NCI-H2029 treated with DMSO at 0.1 percent for 48 hours (cell line): Measurements from ENCODE around the gene SLC25A13.
"Not testable (repeated sequence)": the region's sequence is repeated elsewhere in the genome, so short reads cannot be mapped to it uniquely, and the experiment has no call there.

ENCODE experiments used
- DNase-seq: peaks from one replicate; lab custom pipeline; 2025; lab: John Stamatoyannopoulos, UW

The SLC25A13 gene, protein sequence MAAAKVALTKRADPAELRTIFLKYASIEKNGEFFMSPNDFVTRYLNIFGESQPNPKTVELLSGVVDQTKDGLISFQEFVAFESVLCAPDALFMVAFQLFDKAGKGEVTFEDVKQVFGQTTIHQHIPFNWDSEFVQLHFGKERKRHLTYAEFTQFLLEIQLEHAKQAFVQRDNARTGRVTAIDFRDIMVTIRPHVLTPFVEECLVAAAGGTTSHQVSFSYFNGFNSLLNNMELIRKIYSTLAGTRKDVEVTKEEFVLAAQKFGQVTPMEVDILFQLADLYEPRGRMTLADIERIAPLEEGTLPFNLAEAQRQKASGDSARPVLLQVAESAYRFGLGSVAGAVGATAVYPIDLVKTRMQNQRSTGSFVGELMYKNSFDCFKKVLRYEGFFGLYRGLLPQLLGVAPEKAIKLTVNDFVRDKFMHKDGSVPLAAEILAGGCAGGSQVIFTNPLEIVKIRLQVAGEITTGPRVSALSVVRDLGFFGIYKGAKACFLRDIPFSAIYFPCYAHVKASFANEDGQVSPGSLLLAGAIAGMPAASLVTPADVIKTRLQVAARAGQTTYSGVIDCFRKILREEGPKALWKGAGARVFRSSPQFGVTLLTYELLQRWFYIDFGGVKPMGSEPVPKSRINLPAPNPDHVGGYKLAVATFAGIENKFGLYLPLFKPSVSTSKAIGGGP

DNA sequence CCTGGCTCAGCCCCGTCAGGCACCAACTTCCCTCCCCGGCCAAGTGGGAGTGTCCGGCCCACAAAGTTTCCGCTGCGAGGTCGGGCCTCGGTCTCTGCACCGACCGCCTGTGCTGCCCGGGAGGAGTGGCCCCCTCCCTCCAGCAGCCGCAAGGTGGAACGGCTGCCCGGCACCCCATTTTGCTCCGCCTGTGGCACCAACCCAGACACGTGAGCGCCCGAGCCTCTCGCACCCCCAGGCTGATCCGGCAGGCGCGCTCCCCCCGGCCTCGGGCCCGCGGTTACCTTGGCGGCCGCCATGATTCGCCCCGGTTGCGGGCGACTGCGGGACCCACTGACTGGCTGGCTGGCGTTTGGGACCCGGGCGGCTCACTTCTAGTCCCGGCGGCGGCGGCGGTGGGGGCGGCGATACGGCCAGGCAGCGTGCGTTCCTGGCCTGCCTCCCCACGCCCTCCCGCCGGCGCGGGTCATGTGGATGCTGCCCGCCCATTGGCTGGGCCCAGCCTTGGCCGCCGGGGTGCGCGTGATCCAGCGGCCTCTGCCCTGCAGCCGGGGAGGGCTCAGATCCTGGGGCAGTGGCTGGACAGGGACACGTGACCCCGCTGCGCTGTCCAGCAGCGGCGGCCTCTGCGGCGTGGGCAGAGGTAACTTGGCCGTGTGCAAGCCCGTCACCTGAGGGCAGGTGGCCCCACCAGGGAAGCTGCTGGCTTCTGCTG, at the start of gene SLC25A13:
Gene SLC25A13, minus strand, starts transcription at position 441 of the 715 bp plus-strand sequence. Its CDS starts 142 bp downstream, at position 299.
- DNase-seq: peak; percentile 23

DNA sequence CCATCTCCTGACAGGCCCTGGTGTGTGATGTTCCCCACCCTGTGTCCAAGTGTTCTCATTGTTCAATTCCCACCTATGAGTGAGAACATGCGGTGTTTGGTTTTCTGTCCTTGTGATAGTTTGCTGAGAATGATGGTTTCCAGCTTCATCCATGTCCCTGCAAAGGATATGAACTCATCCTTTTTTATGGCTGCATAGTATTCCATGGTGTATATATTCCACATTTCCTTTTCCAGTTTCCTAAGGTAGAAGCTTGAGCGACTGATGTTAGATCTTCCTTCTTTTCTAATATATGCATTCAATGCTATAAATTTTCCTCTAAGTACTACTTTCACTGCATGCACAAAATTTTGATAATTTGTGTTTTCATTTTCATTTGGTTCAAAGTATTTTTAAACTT, 44.0 kb upstream of the SLC25A13 start:
- DNase-seq: not testable (repeated sequence)

DNA sequence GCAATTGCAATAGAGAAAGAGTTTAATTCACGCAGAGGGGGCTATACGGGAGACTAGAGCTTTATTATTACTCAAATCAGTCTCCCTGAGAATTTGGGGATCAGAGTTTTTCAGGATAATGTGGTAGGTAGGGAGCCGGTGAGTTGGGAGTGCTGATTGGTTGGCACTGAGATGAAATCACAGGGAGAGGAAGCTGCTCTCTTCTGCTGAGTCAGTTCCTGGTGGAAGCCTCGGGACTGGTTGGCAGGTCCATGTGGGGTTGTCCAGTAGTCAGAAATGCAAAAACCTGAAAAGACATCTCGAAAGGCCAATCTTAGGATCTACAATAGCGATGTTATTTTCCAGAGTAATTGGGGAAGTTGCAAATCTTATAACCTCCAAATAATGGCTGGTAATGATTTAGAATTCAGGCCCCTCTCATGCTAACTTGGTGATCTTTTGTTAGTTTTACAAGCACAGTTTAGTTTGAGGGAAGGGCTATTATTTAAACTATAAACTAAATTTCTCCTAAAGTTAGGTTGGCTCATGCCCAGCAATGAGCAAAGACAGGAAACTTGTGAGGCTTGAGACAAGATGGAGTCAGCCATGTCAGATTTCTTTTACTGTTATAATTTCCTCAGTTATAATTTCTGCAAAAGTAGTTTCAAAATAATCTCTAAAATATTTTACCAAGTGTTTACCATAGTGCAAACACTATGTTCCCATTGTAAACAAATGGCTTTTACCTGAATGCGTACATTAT, 39.4 kb upstream of the SLC25A13 start:
- no peak for DNase-seq

DNA sequence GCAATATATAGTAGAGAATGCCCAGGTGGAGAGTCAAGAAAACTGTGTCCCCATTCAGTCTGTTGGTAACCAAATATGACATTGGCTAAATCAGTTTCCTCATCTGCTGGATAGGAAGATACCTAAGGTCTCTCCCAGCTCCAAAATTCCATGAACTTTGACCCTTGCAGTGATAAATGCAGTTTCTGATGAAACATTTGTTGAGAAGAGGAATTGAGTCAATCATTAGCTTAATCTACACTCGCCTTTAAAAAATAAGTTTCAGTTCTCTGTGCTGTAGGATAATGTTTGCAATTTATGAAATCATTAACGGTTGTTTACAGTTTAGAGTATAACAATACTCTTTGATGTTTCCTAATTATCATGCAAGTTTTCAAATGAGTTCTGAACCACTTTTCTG, 38.0 kb upstream of the SLC25A13 start:
- no peak for DNase-seq

DNA sequence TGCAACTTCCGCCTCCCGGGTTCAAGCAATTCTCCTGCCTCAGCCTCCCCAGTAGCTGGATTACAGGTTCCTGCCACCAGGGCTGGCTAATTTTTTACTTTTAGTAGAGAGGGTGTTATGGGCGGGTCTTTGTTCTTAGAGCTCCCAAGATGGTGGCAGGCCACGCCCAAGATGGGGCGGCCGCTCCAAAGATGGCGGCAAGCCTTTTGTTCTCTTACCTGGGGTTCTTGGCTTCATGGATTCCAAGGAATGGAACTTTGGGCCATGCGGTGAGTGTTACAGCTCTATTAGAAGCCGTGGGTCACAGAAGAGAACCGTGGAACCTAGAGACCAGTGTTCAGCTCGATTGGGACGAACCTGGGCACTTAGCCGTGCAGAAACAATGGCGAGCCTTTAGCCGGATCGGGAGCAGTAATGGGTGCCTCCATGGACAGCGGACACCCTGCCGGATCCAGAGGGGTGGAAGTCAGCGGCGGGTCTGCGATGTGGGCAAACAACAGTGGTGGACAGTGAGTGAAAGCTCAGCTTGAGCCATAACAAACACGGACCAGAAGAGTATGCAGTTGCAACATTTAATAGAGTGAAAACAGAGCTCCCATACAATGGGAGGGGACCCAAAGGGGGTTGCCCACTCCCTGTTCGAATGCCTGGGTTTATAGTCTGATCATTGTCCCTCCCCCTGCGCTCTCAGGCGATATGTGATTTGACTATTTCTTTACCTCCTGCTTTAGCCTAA, 36.5 kb upstream of the SLC25A13 start:
- not testable (repeated sequence) for DNase-seq

DNA sequence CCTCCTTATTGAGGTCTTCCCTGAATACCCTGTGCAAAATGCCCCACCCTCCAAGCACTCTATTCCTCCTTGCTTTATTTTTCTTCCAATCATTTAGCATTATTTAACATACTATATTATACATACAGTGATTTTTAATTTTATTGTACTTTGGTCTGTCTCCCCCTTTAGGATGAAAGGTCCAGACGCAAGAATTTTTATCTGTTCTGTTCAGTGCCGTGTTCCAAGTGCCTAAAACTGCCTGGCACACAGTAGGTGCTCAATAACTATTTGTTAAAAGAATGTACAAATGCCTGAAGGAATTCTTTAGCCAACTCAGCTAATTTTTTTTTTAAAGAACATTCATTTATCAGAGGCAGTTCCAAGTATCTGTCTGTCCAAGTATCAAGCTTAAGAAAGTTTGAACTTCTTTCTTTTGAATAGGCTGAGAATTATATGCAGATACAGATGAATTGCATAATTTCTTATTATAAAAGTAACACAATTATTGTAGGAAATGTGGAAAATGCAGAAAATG, 34.1 kb upstream of the SLC25A13 start:
- DNase-seq: no peak

DNA sequence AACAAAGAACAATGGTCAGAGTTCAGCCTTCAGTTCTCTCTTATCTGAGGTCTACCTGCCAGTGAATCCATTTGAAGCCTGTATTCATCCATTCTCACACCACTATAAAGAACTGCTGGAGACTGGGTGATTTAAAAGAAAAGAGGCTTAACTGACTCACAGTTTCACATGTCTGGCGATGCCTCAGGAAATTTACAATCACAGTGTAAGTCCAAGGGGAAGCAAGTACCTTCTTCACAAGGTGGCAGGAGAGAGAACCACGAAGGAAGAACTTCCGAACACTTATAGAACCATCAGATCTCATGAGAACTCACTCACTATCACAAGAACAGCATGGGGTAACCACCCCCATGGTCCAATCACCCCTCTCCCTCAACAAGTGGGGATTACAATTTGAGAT, 33.0 kb upstream of the SLC25A13 start:
- no peak for DNase-seq

DNA sequence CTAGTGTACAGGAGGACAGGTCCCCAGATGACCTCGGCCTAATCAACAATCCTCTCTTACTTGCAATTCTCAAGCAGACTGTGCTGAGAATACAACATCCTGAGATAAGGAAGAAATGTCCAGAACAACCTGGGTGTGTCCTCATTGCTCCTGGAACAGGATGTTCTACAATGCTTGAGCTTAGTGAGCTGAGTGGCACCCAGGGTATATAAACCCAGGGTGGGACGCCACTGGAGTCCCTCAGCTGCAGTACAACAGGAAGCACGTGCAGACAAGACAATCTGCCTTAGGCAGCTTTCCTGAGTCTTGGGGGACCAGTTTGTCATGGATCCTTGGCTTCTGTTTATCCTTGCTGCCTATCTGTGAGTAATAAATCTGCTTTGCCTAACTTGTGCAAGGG, 27.7 kb upstream of the SLC25A13 start:
- DNase-seq: no peak

DNA sequence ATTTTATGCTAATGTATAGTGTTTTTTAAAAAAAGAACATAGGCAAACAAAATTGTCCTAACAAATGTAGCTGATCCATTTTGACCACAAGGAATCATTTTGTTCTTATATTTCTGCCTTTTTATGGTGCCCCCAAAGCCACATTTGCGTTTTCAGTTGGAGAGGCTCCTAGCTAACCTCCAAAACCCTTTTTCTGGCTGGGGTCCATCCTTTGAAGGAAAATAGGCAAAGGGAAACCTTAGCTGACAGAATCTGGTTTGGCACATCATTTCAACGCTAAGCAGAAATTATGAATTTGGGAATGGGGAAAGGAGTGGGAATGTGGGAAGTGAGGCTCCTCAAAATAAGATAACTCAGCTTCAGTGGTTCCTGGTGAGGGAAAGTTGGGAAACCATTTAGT, 25.6 kb upstream of the SLC25A13 start:
- no peak for DNase-seq

DNA sequence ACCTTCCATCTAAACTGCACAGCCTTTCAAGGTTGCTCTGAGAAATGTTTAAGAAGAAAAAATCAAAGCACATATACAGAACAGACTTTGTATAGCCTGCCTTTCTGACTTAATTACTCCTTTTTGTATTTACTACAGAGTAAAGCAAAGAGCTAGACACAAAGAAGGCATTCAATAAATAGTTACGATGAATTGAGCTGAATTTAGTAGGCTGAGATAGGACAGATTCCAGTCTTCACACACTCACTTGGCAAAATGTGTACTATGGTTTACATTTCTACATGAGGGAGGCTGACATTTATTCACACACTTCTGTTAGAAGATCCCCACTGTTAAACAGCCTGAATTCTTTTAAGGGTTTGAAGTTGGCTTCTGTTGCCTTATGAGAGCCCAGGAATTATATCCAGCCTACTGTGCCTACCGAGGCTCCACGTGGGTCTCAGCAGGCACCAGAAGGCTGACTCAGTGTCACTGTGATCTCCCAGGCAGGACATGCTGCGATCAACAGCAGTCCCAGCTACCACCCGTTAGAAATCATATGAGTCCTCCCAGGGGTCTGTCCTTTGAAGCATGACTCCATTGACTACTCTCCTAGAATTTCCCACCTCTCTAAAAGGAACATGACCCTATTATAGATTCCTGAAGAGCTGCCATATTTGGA, 24.5 kb upstream of the SLC25A13 start:
- DNase-seq: no peak

DNA sequence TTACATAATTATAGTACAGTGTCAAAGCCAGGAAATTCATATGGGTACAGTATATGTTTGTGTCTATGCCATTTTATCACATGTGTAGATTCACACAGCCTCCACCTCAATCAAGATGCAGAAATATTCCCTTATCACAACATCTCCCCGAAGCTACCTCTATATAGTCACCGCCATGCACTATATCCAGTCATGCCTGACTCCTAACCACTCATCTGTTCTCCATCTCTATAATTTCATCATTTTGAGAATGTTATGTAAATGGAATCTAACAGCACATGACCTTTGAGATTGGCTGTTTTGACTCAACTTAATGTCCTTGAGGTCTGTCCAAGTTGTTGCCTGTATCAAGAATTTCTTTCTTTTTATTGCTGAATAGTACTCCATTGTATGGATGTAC, 22.3 kb upstream of the SLC25A13 start:
- DNase-seq: no peak

DNA sequence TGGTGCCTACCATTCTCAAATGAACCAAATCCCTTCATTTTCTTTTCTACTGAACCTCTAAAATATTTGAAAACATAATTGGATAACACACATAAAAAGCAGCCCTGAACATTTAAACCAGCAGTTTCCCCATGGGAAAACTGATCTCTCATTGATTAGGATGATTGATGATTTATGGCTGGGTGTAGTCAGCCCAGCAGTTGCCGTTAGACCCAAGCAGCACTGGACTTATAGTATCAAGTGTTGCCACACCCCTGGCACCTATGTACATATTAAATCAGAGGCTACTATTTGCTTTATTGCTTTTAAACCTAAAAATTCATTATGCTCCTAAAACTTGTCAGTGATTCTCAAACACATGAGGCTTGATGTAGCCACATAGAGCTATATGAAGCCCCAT, 20.2 kb upstream of the SLC25A13 start:
- no peak for DNase-seq

DNA sequence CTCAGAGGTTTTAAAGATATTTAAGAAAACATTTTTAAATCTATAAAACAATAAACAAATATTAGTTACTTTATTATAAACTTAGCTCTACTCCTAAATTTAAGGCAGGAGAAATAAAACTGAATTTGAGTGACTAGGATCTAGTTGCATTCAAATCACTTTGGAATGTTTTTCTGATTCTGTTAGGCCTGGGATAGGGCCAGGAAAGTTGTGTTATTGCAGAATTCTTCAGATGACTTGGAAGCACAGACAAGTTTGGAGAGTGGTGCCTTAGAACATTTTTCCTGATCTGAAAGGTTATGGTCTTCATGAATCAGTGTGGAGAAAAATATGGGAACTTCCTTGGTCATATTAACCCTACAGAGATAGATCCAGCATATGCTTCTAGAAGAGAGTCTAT, 15.6 kb upstream of the SLC25A13 start:
- DNase-seq: no peak

DNA sequence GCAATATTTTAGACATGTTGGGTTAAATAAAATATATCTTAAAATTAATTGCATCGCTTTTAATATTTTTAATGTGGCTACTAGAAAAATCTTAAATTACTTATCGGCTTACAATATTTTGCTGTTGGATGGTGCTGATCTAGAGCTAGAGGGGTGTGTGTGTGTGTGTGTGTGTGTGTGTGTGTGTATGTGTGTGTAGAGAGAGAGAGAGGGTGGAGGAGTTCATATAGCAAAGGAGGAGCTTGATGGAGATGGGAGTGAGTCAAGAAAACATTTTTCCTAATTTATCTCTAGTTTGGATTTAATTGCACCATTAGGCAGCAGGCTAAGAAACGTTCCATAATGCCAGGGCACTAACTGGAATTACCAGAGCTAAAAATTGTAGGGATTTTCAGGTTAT, 10.4 kb upstream of the SLC25A13 start:
- DNase-seq: no peak

DNA sequence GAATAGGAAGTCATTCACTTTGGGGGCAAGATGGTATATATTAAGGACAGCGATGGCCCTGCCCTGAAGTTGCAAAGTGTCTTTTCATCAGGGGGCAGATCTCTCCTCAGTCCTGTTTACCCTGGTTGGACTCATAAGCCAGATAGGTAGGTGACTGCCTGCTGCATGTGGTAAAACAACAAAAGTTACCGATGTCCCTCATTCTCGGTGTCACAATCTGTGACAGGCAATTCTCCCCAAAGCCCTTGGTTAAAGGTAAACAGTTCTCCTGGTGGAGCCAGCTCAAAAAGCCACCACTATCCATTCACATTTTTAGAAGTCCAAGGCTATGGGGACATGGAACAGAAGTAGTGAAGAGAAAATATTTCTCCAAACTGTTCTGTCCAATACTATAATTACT, 9.9 kb upstream of the SLC25A13 start:
- no peak for DNase-seq

DNA sequence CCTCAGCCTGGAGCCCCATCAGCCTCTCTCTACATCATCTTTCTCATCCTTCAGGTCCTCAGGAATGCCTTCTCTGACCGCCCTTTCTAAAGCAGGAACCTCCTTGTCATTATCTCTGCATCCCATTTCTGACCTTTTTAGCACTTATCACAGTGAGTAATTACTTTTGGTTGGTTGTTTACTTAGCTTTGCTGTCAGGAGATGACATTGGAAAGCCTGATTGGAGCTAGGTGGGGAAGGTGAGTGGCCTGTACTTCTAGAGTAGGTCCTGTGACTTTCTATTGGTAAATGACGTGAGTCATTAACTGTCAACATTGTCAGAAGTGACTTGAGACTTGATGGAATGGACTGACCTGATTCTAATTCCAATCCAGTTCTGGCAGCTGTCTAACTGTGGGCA, 9.3 kb upstream of the SLC25A13 start:
- DNase-seq: no peak

DNA sequence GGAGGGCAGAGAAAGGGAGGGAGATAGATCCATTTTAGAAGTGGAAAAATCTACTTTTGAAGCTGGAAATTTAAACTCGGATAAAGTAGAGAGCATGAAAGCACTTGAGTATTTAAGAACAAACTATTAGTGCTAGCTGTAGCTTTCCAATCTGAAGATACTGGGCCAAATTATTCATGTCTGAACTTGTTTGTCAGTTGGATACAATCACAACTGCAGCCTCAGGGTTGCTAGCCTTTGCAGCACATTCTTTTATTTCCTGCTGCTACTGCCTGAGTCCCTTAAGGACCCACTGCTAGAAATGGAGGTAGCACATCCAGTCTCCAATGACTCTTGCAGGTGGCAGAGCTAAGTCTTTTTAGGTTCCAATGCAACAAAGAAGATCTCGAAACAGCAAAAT, 8.3 kb upstream of the SLC25A13 start:
- no peak for DNase-seq

DNA sequence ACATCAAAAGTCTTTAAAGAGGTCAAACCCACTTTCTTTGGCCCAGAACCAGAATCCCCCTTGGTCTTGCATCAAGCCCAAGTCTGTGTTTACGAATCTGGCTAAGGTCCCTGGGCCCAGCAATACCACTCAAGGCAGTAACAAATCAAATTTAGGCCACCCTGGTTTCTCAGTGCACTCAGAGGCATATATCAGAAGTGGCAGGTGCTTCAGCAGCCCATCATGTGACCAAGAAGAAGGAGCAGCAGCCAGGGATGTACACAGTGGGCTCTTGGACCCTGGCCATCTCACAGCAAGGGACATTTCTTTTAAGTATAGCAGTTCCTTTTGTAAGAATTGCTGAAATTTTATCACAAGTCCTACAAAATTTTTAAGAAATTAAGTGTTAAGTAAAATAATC, 7.3 kb upstream of the SLC25A13 start:
- no peak for DNase-seq

DNA sequence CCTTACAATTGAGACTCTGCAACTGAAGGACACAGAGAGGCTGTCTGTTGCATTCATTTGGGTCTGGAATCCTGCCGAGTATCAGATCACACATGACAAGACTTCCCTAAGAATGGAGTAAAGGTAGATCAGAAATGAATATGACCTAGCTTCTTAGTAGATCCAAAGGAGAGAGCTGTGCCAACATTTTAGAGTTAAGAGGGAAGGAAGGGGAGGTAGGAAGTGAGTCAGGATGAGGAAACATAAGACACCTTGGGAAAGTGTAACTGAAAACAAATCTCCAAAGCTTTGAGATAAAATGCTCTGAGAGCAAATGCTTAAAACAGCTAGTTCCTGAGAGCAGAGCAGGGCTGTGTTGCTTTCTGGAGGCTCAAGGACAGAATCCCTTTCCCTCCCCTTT, 6.1 kb upstream of the SLC25A13 start:
- no peak for DNase-seq

DNA sequence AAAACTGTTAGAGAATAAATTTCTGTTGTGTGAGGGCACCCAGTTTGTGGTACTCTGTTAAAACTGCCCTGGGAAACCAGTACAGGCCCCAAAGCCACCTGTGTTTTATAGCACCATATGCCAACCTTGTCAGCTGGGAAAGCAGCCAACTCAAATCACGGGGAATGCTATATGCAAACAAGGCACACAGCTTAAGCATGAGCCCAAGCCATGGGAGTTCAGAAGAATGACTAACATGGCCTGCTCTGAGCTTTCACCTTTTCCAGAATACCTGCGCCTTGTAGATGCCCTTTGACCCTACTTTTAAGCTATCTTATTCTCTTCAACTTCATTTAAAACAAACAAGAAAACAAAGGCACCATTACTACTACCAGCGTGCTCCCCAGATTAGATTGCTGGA, 5.5 kb upstream of the SLC25A13 start:
- DNase-seq: peak; percentile 52

DNA sequence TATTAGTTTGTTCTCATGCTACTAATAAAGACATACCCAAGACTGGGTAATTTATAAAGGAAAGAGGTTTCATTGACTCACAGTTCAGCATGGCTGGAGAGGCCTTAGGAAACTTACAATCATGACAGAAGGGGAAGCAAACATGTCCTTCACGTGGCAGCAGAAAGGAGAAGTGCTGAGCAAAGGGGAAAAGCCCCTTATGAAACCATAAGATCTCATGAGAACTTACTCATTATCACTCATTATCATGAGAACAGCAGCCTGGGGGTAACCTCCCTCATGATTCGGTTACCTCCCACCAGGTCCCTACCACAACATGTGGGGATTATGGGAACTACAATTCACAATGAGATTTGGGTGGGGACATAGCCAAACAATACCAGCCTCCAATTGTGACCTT, 4.9 kb upstream of the SLC25A13 start:
- DNase-seq: not testable (repeated sequence)
